NCI-H2196 (cell line): ENCODE measurements around the gene AZU1.
"Not testable (repeated sequence)": the region's sequence is repeated elsewhere in the genome, so short reads cannot be mapped to it uniquely, and the experiment has no call there.

ENCODE experiments used
- DNase-seq: peaks from one replicate; lab custom pipeline; 2025; ENCODE audit not compliant: unreplicated experiment; lab: John Stamatoyannopoulos, UW

Gene AZU1

DNA sequence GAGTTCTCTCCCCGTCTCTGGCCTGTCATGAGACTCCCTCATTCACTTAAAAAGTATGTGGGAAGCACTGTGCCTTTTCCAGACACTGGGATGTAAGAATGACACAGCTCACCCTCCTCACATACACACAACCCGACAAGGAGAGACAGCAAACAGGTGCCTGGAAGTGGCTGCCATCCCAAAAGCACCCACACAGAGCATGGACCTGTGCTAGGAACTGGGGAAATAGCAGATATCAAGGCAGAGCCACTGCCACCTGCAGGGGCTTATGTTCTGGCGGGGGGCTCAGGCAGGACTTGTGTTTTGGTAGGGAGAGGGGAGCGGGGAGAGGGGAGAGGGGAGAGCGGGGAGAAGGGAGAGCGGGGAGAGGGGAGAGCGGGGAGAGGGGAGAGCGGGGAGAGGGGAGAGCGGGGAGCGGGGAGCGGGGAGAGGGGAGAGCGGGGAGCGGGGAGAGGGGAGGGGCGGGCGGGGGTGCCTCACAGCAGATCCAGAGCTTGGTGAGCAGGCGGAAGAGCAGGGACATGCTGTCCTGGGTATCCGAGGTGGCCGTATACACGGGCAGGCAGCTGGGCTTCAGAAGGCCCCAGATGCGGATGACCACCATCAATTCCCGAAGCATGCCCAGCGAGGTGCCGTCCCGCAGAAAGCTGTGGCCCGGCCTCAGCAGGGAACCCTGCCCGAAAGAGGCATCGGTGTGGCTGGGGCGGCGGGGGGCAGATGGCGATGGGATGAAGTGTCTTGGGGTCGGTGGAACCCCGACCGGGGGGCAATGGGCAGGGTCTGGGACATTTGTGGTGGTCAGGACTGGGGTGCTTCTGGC lies 44.0 kb downstream of the AZU1 start:
- no peak for DNase-seq

GRCh38 chr19:872266-872951 lies 44.8 kb downstream of the AZU1 start:
- DNase-seq, result no peak

DNA sequence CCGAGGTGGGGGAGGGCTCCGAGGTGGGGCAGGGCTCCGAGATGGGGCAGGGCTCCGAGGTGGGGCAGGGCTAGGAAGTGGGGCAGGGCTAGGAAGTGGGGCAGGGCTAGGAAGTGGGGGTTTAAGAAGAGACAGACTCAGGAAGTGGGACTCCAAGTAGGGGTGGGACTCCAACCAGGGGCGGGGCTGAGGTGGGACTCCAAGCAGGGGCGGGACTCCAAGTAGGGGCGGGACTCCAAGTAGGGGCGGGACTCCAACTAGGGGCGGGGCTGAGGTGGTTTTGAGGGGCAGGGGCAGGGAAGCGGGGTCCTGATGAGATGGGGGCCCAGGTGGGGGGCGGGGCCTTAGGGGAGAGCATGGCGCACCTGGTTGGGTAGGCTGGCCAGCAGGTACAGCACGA lies 45.4 kb downstream of the AZU1 start:
- DNase-seq, result no peak

GRCh38 chr19:873561-874041 lies 46.0 kb downstream of the AZU1 start:
- no peak for DNase-seq

DNA sequence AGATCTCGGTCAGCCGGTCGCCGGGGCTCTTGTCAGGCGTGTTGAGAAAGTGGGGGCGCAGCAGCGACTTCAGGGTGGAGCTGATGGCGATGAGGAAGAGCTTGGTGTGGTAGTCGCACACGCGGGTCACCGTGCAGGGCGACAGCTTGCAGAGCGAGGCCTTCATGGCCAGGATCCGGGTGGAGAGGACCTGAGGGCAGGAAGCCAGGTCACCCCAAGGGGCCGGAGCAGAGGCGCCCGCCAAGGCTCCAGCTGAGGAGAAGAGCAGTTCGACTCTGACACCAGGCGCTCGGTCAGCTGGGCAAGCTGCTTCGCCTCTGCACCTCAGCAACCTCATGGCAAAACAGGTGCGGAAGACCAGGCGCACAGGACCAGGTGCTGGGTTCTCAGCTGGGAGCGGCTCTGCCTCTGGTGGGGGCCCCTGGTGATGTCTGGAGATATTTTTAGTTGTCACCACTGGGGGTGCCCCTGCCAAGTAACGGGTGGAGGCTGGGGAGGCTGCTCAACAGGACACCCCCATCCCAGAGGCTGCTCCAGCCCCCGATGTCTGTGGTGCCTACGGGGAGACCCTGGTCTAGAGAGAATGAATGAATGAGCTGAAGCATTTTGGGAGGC lies 47.7 kb downstream of the AZU1 start:
- no peak for DNase-seq

DNA sequence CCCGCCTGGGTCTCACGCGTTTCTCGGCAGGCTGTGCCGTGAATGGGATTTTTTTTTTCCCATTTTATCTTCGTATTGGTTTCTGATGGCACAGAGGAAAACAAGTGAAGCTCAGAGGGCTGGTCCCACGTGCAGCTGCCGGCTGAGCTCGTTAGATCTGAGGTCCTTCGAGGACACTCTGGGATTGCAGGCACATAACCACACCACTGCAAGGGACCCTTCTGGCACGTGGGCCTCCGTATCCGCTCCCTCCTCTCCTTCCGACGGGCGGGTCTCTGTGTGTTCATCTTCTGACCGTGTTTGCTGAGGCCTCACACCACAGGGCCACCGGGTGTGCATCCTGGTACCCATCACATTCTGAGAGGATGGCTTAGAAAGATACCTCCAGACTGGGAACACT lies 48.5 kb downstream of the AZU1 start:
- DNase-seq, result no peak

GRCh38 chr19:876780-877314 lies 49.2 kb downstream of the AZU1 start:
- DNase-seq, result peak; percentile 44

- not testable (repeated sequence) for DNase-seq
Observed at GRCh38 chr19:877992-878660, 50.5 kb downstream of the AZU1 start.

GRCh38 chr19:878751-879561 lies 51.3 kb downstream of the AZU1 start:
- DNase-seq, result not testable (repeated sequence)

DNA sequence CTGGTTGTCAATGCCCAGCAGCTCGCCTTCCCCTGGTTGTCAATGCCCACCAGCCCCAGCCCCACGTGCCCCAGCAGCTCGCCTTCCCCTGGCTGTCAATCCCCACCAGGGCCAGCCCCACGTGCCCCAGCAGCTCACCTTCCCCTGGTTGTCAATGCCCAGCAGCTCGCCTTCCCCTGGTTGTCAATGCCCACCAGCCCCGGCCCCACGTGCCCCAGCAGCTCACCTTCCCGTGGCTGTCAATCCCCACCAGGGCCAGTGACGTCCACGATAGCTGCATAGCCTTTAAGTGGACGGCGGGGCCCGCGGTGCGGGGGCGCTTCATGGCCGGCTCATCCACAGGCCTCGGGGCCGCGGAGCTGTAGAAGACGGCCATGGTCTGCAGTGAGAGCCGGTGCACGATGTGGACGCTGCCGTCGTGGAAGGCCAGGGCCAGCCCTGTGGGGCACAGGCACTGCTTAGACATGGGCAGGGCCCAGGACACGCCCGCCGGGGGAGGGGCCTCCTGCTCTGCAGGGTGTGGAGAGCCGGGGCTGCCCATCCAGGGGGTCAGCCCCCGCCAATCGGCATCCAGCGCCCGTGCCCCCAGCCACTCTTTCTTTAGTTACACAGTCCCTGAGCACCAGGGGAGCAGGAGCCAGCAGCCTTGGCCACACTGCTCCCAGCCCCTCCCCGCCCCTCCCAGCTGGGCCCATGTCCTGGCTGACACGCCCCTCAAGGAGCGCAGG lies 52.2 kb downstream of the AZU1 start:
- no peak for DNase-seq
